Naive B cell (primary cell): Measurements from ENCODE around the gene GGTLC2. TPM values are rescaled to one million over a fixed set of nuclear protein-coding genes. Genes with fewer than 3 reads are reported as not detected.

Experiments used
- ATAC-seq, 2 donors: fragments of 150-1000 bp; cut with Tn5 transposase; 2 replicates each; pipeline ENCODE4 v1.10.0; 2021; ENCODE audit warnings: low read depth in 2 of 2, mild to moderate bottlenecking in 2 of 2, moderate library complexity in 2 of 2
- DNase-seq: peaks from one replicate; pipeline ENCODE4 v3.0.0; 2022
- H3K27ac Mint-ChIP-seq, 6 donors: one replicate each; pipeline ENCODE4 v1.8.0; 2020 to 2022; ENCODE audit warnings: mild to moderate bottlenecking in 6 of 6, mixed read lengths in 6 of 6, moderate library complexity in 5 of 6, inconsistent platforms in 2 of 6
- H3K27me3 Mint-ChIP-seq, 3 donors: one replicate each; pipeline ENCODE4 v1.8.0; 2021 to 2022; ENCODE audit warnings: mixed read lengths in 3 of 3, mild to moderate bottlenecking in 1 of 3
- H3K36me3 Mint-ChIP-seq, 2 donors: one replicate each; pipeline ENCODE4 v1.8.0; 2020 to 2022; ENCODE audit warnings: mixed read lengths in 2 of 2, inconsistent platforms in 1 of 2, mild to moderate bottlenecking in 1 of 2
- H3K4me1 Mint-ChIP-seq, 3 donors: one replicate each; pipeline ENCODE4 v1.8.0; 2020 to 2022; ENCODE audit warnings: mixed read lengths in 3 of 3, inconsistent platforms in 1 of 3, mild to moderate bottlenecking in 1 of 3, moderate library complexity in 1 of 3
- H3K4me3 Mint-ChIP-seq, 8 donors: one replicate each; pipeline ENCODE4 v1.8.0; 2020 to 2022; ENCODE audit warnings: mild to moderate bottlenecking in 8 of 8, mixed read lengths in 8 of 8, moderate library complexity in 8 of 8, inconsistent platforms in 2 of 8
- H3K9me3 Mint-ChIP-seq, 7 donors: one replicate each; pipeline ENCODE4 v1.8.0; 2020 to 2022; ENCODE audit warnings: mixed read lengths in 7 of 7, mild to moderate bottlenecking in 5 of 7, inconsistent platforms in 2 of 7, moderate library complexity in 1 of 7
- polyA plus RNA-seq, 6 donors: library from polyadenylated mRNA; unstranded; fragments of 300-500 nt; fragmentation: Illumina TruSeq; gene quantifications; one replicate each; pipeline ENCODE4 v1.2.3, GENCODE V29; 2021; ENCODE audit warnings: low read depth in 6 of 6

GGTLC2 gene
- polyA plus RNA-seq, 6 donors from 2014 or later = not detected

- DNase-seq (no peak), ATAC-seq (no peak)
- Mint-ChIP-seq H3K9me3 (no peaks in the 10 kb centered on the region), H3K27ac (peak overlapping the region in 1 of 6 donors; percentile 61), H3K4me1 (peaks cover 9 to 19% (median 15%) of the 10 kb centered on the region in 3 donors), H3K36me3 (no peaks in the 10 kb centered on the region), H3K4me3 (no peak overlapping the region), H3K27me3 (peaks cover 0 to 4% (median 0%) of the 10 kb centered on the region in 3 donors)
Observed at GRCh38 chr22:22663861-22664800, 19.7 kb downstream of the GGTLC2 start.

GRCh38 chr22:22666307-22667091 is 22.1 kb downstream of the GGTLC2 start:
- peak; percentile 70 to 78 for ATAC-seq

GRCh38 chr22:22667966-22668880 is 23.8 kb downstream of the GGTLC2 start:
- no peaks in the 10 kb centered on the region for H3K36me3 Mint-ChIP-seq
- peak overlapping the region in 2 of 8 donors; percentile 34 to 44 for H3K4me3 Mint-ChIP-seq
- ATAC-seq = peak; percentile 55 to 63
- peaks cover 9 to 19% (median 16%) of the 10 kb centered on the region in 3 donors for H3K4me1 Mint-ChIP-seq
- DNase-seq = no peak
- peak overlapping the region in 1 of 6 donors; percentile 60 for H3K27ac Mint-ChIP-seq
- peaks cover 0 to 5% (median 0%) of the 10 kb centered on the region in 3 donors for H3K27me3 Mint-ChIP-seq
- H3K9me3 Mint-ChIP-seq = no peaks in the 10 kb centered on the region

More at GRCh38 chr22:22666307-22667091, 22.1 kb downstream of the GGTLC2 start:
- H3K27ac Mint-ChIP-seq = no peak overlapping the region
- no peaks in the 10 kb centered on the region for H3K36me3 Mint-ChIP-seq
- H3K4me1 Mint-ChIP-seq = peaks cover 9 to 19% (median 15%) of the 10 kb centered on the region in 3 donors
- H3K9me3 Mint-ChIP-seq = no peaks in the 10 kb centered on the region
- H3K27me3 Mint-ChIP-seq = peaks cover 0 to 4% (median under 1%) of the 10 kb centered on the region in 3 donors
- DNase-seq = peak; percentile 37
- H3K4me3 Mint-ChIP-seq = no peak overlapping the region

GRCh38 chr22:22669093-22669492 is 24.7 kb downstream of the GGTLC2 start:
- H3K27me3 Mint-ChIP-seq = peaks cover 0 to 5% (median 0%) of the 10 kb centered on the region in 3 donors

GRCh38 chr22:22670076-22670795 is 25.8 kb downstream of the GGTLC2 start:
- Mint-ChIP-seq H3K27me3 (peaks cover 0 to 10% (median 3%) of the 10 kb centered on the region in 3 donors), H3K4me3 (no peak overlapping the region), H3K4me1 (peaks cover 9 to 21% (median 19%) of the 10 kb centered on the region in 3 donors), H3K27ac (no peak overlapping the region), H3K36me3 (no peaks in the 10 kb centered on the region), H3K9me3 (no peaks in the 10 kb centered on the region)
- no peak for ATAC-seq
- DNase-seq = no peak

More at GRCh38 chr22:22669093-22669492, 24.7 kb downstream of the GGTLC2 start:
- no peak overlapping the region for H3K27ac Mint-ChIP-seq
- no peak for DNase-seq
- peaks cover 9 to 21% (median 19%) of the 10 kb centered on the region in 3 donors for H3K4me1 Mint-ChIP-seq
- no peak overlapping the region for H3K4me3 Mint-ChIP-seq
- ATAC-seq = no peak
- H3K9me3 Mint-ChIP-seq = no peaks in the 10 kb centered on the region
- no peaks in the 10 kb centered on the region for H3K36me3 Mint-ChIP-seq

- Mint-ChIP-seq H3K9me3 (no peaks in the 10 kb centered on the region), H3K4me1 (peaks cover 7 to 18% (median 15%) of the 10 kb centered on the region in 3 donors), H3K27me3 (peaks cover 0 to 10% (median 3%) of the 10 kb centered on the region in 3 donors), H3K36me3 (no peaks in the 10 kb centered on the region), H3K27ac (no peak overlapping the region), H3K4me3 (no peak overlapping the region)
- DNase-seq (no peak), ATAC-seq (no peak)
Observed at GRCh38 chr22:22671506-22671905, 27.1 kb downstream of the GGTLC2 start.

- DNase-seq (no peak), ATAC-seq (no peak)
- Mint-ChIP-seq H3K4me1 (peaks cover 4 to 10% (median 7%) of the 10 kb centered on the region in 3 donors), H3K36me3 (no peaks in the 10 kb centered on the region), H3K4me3 (no peak overlapping the region), H3K27me3 (peaks cover 0 to 10% (median 3%) of the 10 kb centered on the region in 3 donors), H3K9me3 (no peaks in the 10 kb centered on the region), H3K27ac (no peak overlapping the region)
Observed at GRCh38 chr22:22673099-22673498, 28.7 kb downstream of the GGTLC2 start.

- H3K9me3 Mint-ChIP-seq = no peaks in the 10 kb centered on the region
- peaks cover 0 to 10% (median 3%) of the 10 kb centered on the region in 3 donors for H3K27me3 Mint-ChIP-seq
- no peak for ATAC-seq
- peaks cover 3 to 12% (median 9%) of the 10 kb centered on the region in 3 donors for H3K4me1 Mint-ChIP-seq
- DNase-seq = no peak
- no peak overlapping the region for H3K27ac Mint-ChIP-seq
- H3K4me3 Mint-ChIP-seq = peak overlapping the region in 1 of 8 donors; percentile 30
- no peaks in the 10 kb centered on the region for H3K36me3 Mint-ChIP-seq
Observed at GRCh38 chr22:22673628-22674027, 29.2 kb downstream of the GGTLC2 start.

- Mint-ChIP-seq H3K4me3 (no peak overlapping the region), H3K4me1 (peaks cover 7 to 18% (median 8%) of the 10 kb centered on the region in 3 donors), H3K36me3 (no peaks in the 10 kb centered on the region), H3K9me3 (no peaks in the 10 kb centered on the region), H3K27me3 (peaks cover 0 to 10% (median 3%) of the 10 kb centered on the region in 3 donors), H3K27ac (no peak overlapping the region)
- no peak for DNase-seq
- no peak for ATAC-seq
Observed at GRCh38 chr22:22674467-22674866, 30.1 kb downstream of the GGTLC2 start.

GRCh38 chr22:22678970-22679369 is 34.6 kb downstream of the GGTLC2 start:
- no peak overlapping the region for H3K27ac Mint-ChIP-seq
- no peak overlapping the region for H3K4me3 Mint-ChIP-seq
- DNase-seq (no peak), ATAC-seq (no peak)
- no peaks in the 10 kb centered on the region for H3K36me3 Mint-ChIP-seq
- peaks cover 0 to 5% (median 3%) of the 10 kb centered on the region in 3 donors for H3K27me3 Mint-ChIP-seq
- no peaks in the 10 kb centered on the region for H3K9me3 Mint-ChIP-seq
- peaks cover 21 to 34% (median 26%) of the 10 kb centered on the region in 3 donors for H3K4me1 Mint-ChIP-seq

GRCh38 chr22:22680396-22680795 is 36.0 kb downstream of the GGTLC2 start:
- Mint-ChIP-seq H3K27ac (peak overlapping the region in 1 of 6 donors; percentile 75), H3K9me3 (no peaks in the 10 kb centered on the region), H3K36me3 (no peaks in the 10 kb centered on the region), H3K4me3 (peak overlapping the region in 1 of 8 donors; percentile 2), H3K4me1 (peaks cover 30 to 41% (median 32%) of the 10 kb centered on the region in 3 donors), H3K27me3 (no peaks in the 10 kb centered on the region)
- ATAC-seq = no peak
- no peak for DNase-seq

- no peak for ATAC-seq
- DNase-seq = no peak
- Mint-ChIP-seq H3K4me1 (peaks cover 33 to 48% (median 39%) of the 10 kb centered on the region in 3 donors), H3K9me3 (no peaks in the 10 kb centered on the region), H3K4me3 (peak overlapping the region in 2 of 8 donors; percentile 9 to 66), H3K36me3 (no peaks in the 10 kb centered on the region), H3K27ac (no peak overlapping the region), H3K27me3 (no peaks in the 10 kb centered on the region)
Observed at GRCh38 chr22:22681221-22681739, 36.9 kb downstream of the GGTLC2 start.
